Brain microvascular endothelial cell (primary cell): ENCODE data around the gene MX1.

ENCODE experiments used
- DNase-seq: peaks from one replicate; pipeline ENCODE4 v3.0.0-alpha.2; 2020
- H3K27ac ChIP-seq: fragments of 250-450 bp; sonication (Bioruptor Pico); 2 replicates; pipeline ENCODE4 v1.5.1; 2020; ENCODE audit warnings: mild to moderate bottlenecking, moderate library complexity
- H3K27me3 ChIP-seq: fragments of 250-450 bp; sonication (Bioruptor Pico); replicated peaks from 2 replicates; pipeline ENCODE4 v1.5.1; 2020; ENCODE audit warnings: mild to moderate bottlenecking
- H3K36me3 ChIP-seq: fragments of 250-450 bp; sonication (Bioruptor Pico); replicated peaks from 2 replicates; pipeline ENCODE4 v1.5.1; 2020; ENCODE audit warnings: mild to moderate bottlenecking
- H3K4me3 ChIP-seq: 2 replicates; pipeline ENCODE4 v1.5.1; 2011; ENCODE audit warnings: low read depth, mild to moderate bottlenecking, control low read depth, low read length, moderate library complexity
- CTCF ChIP-seq: IDR thresholded peaks from 2 replicates; pipeline ENCODE4 v1.5.1; 2011; ENCODE audit warnings: low read depth, mild to moderate bottlenecking, moderate library complexity, low read length, control low read depth, inconsistent platforms; ENCODE audit errors: missing control alignments
- in situ Hi-C: cut with HindIII; loops from 2 replicates; pipeline ENCODE4 v1.10.0; 2017; ENCODE audit warnings: low sequenced_read_pairs, low pct_ligation_motif_present

The MX1 gene

GRCh38 chr21:41503331-41503730 lies 77.3 kb downstream of the MX1 start:
- Histone ChIP-seq H3K27me3 (peaks cover 23% of the 10 kb centered on the region), H3K36me3 (no peaks in the 10 kb centered on the region), H3K27ac (no peak overlapping the region), H3K4me3 (no peak overlapping the region)
- in situ Hi-C loops = no loop called here
- TF ChIP-seq CTCF = no peak
- no peak for DNase-seq

- in situ Hi-C loops = no loop called here
- Histone ChIP-seq H3K4me3 (no peak overlapping the region), H3K27me3 (peaks cover 30% of the 10 kb centered on the region), H3K36me3 (no peaks in the 10 kb centered on the region), H3K27ac (no peak overlapping the region)
- DNase-seq = no peak
- no peak for TF ChIP-seq CTCF
These were observed 78.0 kb downstream of the MX1 start for GRCh38 chr21:41504030-41504429.

GRCh38 chr21:41506005-41506594 lies 80.1 kb downstream of the MX1 start:
- in situ Hi-C loops = no loop called here
- no peak for DNase-seq
- Histone ChIP-seq H3K27me3 (peaks cover 36% of the 10 kb centered on the region), H3K36me3 (no peaks in the 10 kb centered on the region), H3K4me3 (no peak overlapping the region), H3K27ac (no peak overlapping the region)
- TF ChIP-seq CTCF = no peak

GRCh38 chr21:41506611-41507520 lies 80.8 kb downstream of the MX1 start:
- TF ChIP-seq CTCF = no peak
- no peak overlapping the region for H3K27ac ChIP-seq

GRCh38 chr21:41507521-41508414 lies 81.7 kb downstream of the MX1 start, which contains the start of gene TMPRSS2:
Gene TMPRSS2 (minus strand): TSS chr21:41508158. CDS start chr21:41498133, 10,025 bp downstream.
- DNase-seq = no peak
- Histone ChIP-seq H3K27me3 (peaks cover 36% of the 10 kb centered on the region), H3K27ac (no peak within 1 kb of the TSS), H3K4me3 (no peak within 1 kb of the TSS), H3K36me3 (no peaks in the 10 kb centered on the region)
- in situ Hi-C loops = no loop called here
- TF ChIP-seq CTCF = no peak

More at GRCh38 chr21:41506611-41507520, 80.8 kb downstream of the MX1 start:
- H3K36me3 ChIP-seq = no peaks in the 10 kb centered on the region
- H3K27me3 ChIP-seq = peaks cover 36% of the 10 kb centered on the region
- no peak overlapping the region for H3K4me3 ChIP-seq
- in situ Hi-C loops = no loop called here
- DNase-seq = no peak
